ENCODE data around the gene MMP2.
A peak's percentile ranks its signal among the peaks of the same experiment; 100 is the strongest.

DNA sequence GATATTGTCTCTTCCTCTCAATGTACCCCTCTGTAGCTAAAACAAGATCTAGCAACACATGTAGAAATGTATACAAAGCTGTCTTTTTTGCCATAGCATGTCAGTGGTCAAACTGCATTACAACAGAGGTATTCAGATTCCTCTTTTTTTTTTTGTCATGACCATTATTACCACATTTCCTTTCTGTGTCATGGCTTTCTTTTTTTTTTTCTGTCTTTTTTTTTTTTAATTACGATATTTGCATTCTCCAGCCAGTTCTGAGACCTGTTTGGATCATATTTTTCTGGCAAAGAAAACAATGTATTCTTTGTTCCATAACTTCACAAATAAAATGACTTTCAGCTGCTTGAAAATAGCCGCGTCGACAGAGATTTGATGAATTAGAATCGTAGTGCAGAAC lies 60.1 kb downstream of the MMP2 start:
- TF ChIP-seq, protein P1, sequence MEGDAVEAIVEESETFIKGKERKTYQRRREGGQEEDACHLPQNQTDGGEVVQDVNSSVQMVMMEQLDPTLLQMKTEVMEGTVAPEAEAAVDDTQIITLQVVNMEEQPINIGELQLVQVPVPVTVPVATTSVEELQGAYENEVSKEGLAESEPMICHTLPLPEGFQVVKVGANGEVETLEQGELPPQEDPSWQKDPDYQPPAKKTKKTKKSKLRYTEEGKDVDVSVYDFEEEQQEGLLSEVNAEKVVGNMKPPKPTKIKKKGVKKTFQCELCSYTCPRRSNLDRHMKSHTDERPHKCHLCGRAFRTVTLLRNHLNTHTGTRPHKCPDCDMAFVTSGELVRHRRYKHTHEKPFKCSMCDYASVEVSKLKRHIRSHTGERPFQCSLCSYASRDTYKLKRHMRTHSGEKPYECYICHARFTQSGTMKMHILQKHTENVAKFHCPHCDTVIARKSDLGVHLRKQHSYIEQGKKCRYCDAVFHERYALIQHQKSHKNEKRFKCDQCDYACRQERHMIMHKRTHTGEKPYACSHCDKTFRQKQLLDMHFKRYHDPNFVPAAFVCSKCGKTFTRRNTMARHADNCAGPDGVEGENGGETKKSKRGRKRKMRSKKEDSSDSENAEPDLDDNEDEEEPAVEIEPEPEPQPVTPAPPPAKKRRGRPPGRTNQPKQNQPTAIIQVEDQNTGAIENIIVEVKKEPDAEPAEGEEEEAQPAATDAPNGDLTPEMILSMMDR (IDR thresholded peaks at IDR 0.05) = no peak
- TF ChIP-seq POLR2A (IDR thresholded peaks at IDR 0.05) (no peak), EP300 (IDR thresholded peaks at IDR 0.05) (peak; percentile 19 to 32)
